ENCODE results near the gene SYNE2. TPM values are rescaled to one million over a fixed set of nuclear protein-coding genes. Genes with fewer than 3 reads are reported as not detected.
A peak's percentile ranks its signal among the peaks of the same experiment; 100 is the strongest.

The SYNE2 gene
- total RNA-seq, 2 donors from 2014 or later = 147 to 153 TPM

GRCh38 chr14:64107438-64107837 lies 254.6 kb downstream of the SYNE2 start:
- Histone ChIP-seq H3K36me3 (no peaks in the 10 kb centered on the region), H3K27me3 (no peaks in the 10 kb centered on the region), H3K4me3 (no peak overlapping the region), H3K4me1 (no peaks in the 10 kb centered on the region), H3K9me3 (no peaks in the 10 kb centered on the region), H3K27ac (no peak overlapping the region), H3K9ac (ENCODE audit: low read depth in 2 of 2, low read length in 2 of 2) (no peak overlapping the region)
- no peak for DNase-seq
- intact Hi-C loops (cut with DNase I) = no loop called here
- no peak for TF ChIP-seq CTCF (IDR thresholded peaks at IDR 0.05)

GRCh38 chr14:64109819-64110554 lies 257.2 kb downstream of the SYNE2 start:
- Histone ChIP-seq H3K4me3 (no peak overlapping the region), H3K27me3 (no peaks in the 10 kb centered on the region), H3K9me3 (no peaks in the 10 kb centered on the region), H3K9ac (ENCODE audit: low read depth in 2 of 2, low read length in 2 of 2) (no peak overlapping the region), H3K4me1 (no peaks in the 10 kb centered on the region), H3K36me3 (no peaks in the 10 kb centered on the region), H3K27ac (no peak overlapping the region)
- intact Hi-C loops (cut with DNase I) = no loop called here
- TF ChIP-seq CTCF (IDR thresholded peaks at IDR 0.05) = no peak
- no peak for DNase-seq

DNA sequence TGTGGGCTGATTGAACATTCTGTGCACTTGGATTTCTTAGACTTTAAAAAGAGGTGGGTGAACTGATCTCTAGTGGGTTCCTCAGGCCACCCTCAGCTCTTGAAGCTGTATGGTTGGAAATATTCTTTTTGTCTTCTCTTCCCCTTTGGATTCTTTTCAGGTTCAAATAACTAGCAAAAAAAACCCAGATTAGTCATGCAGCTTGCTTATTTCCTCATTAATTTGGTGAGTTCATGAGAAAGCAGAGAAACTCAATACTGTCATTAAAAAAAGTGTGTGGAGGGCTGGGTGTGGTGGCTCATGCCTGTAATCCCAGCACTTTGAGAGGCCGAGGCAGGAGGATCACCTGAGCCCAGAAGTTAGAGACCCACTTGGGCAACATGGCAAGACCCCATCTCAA lies 258.0 kb downstream of the SYNE2 start:
- intact Hi-C loops (cut with DNase I) = no loop called here
- H3K4me3 ChIP-seq = no peak overlapping the region
- H3K9ac ChIP-seq (ENCODE audit: low read depth in 2 of 2, low read length in 2 of 2) = no peak overlapping the region
- TF ChIP-seq CTCF (IDR thresholded peaks at IDR 0.05) = no peak
- no peaks in the 10 kb centered on the region for H3K9me3 ChIP-seq
- H3K27ac ChIP-seq = no peak overlapping the region
- no peaks in the 10 kb centered on the region for H3K36me3 ChIP-seq
- H3K27me3 ChIP-seq = no peaks in the 10 kb centered on the region
- DNase-seq = no peak
- no peaks in the 10 kb centered on the region for H3K4me1 ChIP-seq

DNA sequence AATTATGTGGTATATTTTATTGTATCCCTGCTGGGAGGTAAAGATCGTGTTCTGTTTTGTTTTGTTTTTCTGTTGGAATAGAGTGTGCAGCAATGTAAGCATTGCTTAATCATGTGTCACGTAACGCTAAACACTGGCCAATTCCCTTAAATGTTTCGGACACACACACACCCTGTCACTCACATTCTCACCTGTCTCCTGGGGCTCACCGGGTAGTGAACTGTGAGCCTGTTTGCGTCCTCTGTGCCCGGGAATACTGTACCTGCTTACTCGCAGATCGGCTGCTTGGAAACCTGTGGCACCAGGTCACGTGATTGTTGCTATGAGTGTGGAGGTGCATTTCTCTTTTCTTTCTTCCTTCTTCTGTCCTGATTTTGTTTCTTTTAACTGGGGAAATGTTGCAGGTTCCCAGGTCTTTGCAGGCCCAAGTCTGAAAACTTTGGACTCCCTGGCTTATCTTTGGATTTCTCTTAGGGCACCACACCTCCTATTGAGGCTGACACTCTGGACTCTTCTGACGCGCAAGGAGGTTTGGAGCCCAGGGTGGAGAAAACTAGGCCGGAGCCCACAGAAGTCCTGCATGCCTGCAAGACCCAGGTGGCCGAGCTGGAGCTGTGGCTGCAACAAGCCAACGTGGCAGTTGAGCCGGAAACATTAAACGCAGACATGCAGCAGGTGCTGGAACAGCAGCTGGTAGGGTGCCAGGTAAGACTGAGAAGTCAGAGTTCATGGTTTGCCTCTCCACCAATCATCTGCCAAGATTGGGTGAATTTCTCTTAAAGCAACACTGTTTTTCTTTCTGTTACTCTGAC lies 260.3 kb downstream of the SYNE2 start:
- H3K4me1 ChIP-seq = no peaks in the 10 kb centered on the region
- H3K4me3 ChIP-seq = no peak overlapping the region
- no peaks in the 10 kb centered on the region for H3K27me3 ChIP-seq
- peak overlapping the region in 1 of 2 donors; percentile 69 for H3K9ac ChIP-seq (ENCODE audit: low read depth in 2 of 2, low read length in 2 of 2)
- peak overlapping the region; percentile 81 for H3K27ac ChIP-seq
- no peaks in the 10 kb centered on the region for H3K36me3 ChIP-seq
- DNase-seq = peak; percentile 86
- intact Hi-C loops (cut with DNase I) = no loop called here
- no peak for TF ChIP-seq CTCF (IDR thresholded peaks at IDR 0.05)
- H3K9me3 ChIP-seq = no peaks in the 10 kb centered on the region

DNA sequence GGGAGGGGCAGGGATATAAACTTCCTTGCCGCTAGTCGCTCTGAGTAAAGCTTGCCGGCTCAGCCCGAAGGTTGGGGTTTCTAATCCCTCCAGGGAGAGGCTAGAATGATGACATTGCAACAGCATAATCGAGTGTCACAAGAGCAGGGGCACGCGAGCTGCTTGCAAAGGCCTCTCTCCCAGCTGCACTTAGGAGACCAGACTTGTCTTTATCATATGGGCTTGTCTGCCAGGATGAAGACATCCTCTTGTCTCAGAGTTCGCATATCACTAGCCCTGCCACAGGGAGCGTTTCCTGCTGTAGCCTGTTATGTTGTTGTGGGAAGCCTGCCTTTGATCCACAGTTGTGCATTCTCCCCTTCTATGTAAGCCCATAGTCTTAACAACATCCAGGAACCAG lies 261.4 kb downstream of the SYNE2 start:
- no peaks in the 10 kb centered on the region for H3K27me3 ChIP-seq
- TF ChIP-seq CTCF (IDR thresholded peaks at IDR 0.05) = no peak
- H3K27ac ChIP-seq = no peak overlapping the region
- no peaks in the 10 kb centered on the region for H3K36me3 ChIP-seq
- no peaks in the 10 kb centered on the region for H3K4me1 ChIP-seq
- peak; percentile 47 for DNase-seq
- peak overlapping the region in 1 of 2 donors; percentile 59 for H3K9ac ChIP-seq (ENCODE audit: low read depth in 2 of 2, low read length in 2 of 2)
- intact Hi-C loops (cut with DNase I) = no loop called here
- no peak overlapping the region for H3K4me3 ChIP-seq
- H3K9me3 ChIP-seq = no peaks in the 10 kb centered on the region
